GM15510 (cell line): ENCODE results near the gene MAML3.

Source experiments
- POLR2A ChIP-seq: IDR thresholded peaks from 3 replicates; pipeline ENCODE4 v1.6.1; 2011; ENCODE audit warnings: borderline replicate concordance; ENCODE audit not compliant: insufficient read length; ENCODE audit errors: extremely low read depth

The MAML3 gene

GRCh38 chr4:139977838-139978609 lies 176.0 kb downstream of the MAML3 start:
- TF ChIP-seq POLR2A = no peak

- TF ChIP-seq POLR2A = no peak
Measured at GRCh38 chr4:139975830-139976272, 178.1 kb downstream of the MAML3 start.

- no peak for TF ChIP-seq POLR2A
Measured at GRCh38 chr4:139973616-139974015, 180.4 kb downstream of the MAML3 start.

- no peak for TF ChIP-seq POLR2A
Measured at GRCh38 chr4:139973015-139973414, 181.0 kb downstream of the MAML3 start.

GRCh38 chr4:139972305-139972704 lies 181.7 kb downstream of the MAML3 start:
- no peak for TF ChIP-seq POLR2A

GRCh38 chr4:139971111-139971510 lies 182.9 kb downstream of the MAML3 start:
- TF ChIP-seq POLR2A = no peak

GRCh38 chr4:139969635-139970266 lies 184.2 kb downstream of the MAML3 start:
- TF ChIP-seq POLR2A = no peak

- no peak for TF ChIP-seq POLR2A
Measured at GRCh38 chr4:139968831-139969230, 185.2 kb downstream of the MAML3 start.

- no peak for TF ChIP-seq POLR2A
Measured at GRCh38 chr4:139966383-139966782, 187.6 kb downstream of the MAML3 start.

GRCh38 chr4:139965789-139966188 lies 188.2 kb downstream of the MAML3 start:
- TF ChIP-seq POLR2A = no peak

GRCh38 chr4:139963708-139964107 lies 190.3 kb downstream of the MAML3 start:
- TF ChIP-seq POLR2A = no peak

GRCh38 chr4:139962130-139962684 lies 191.8 kb downstream of the MAML3 start:
- no peak for TF ChIP-seq POLR2A

GRCh38 chr4:139961344-139961946 lies 192.5 kb downstream of the MAML3 start:
- TF ChIP-seq POLR2A = no peak

GRCh38 chr4:139959396-139959795 lies 194.6 kb downstream of the MAML3 start:
- TF ChIP-seq POLR2A = no peak

- no peak for TF ChIP-seq POLR2A
Measured at GRCh38 chr4:139958739-139959098, 195.3 kb downstream of the MAML3 start.
